ENCODE results near the gene RBBP7. TPM values are rescaled to one million over a fixed set of nuclear protein-coding genes. Genes with fewer than 3 reads are reported as not detected.

The RBBP7 gene
- total and polyA plus RNA-seq, 10 of the 15 experiments (the other 5 are each of a cell fraction or from before 2014, with no cell fraction given), result 95.3 to 277 (median 194) TPM

DNA sequence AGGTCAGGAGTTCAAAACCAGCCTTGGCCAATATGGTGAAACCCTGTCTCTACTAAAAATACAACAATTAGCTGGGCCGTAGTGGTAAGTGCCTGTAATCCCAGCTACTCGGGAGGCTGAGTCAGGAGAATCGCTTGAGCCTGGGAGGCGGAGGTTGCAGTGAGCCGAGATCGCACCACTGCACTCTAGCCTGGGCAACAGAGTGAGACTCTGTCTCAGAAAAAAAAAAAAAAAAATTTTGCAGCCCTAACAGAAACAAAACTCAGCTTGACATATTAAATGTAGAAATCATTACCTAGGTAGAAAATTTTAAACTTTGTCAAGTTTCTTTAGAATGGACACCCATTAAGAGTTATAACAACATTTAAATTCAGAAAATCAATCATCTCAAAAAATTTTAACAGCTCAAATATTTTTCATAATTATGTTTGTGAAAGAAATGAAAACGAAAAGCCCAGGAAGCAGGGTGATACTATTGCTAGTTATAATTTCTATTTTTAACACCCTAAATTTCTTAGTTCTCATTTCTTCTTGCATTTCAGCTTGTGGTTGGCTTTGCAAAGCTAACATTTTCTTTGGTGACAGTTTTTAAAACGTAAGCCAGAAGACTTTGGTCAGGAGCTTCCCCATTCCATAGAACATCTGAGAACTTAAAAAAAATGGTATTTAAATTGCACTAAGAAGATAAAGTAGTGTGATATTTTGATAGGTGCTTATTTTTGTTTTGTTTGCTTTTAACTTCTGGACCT, 33.3 kb upstream of the RBBP7 start (continued):
- TF ChIP-seq ZNF592 (IDR thresholded peaks at IDR 0.05) (no peak), IKZF2 (IDR thresholded peaks at IDR 0.05) (peak; percentile 61 to 66; a peak in 2 of 4 replicates), TBL1XR1 (IDR thresholded peaks at IDR 0.05; ENCODE audit: low read depth, low read length) (no peak), RBBP5 (conservative IDR thresholded peaks at IDR 0.05) (no peak), MEF2B (IDR thresholded peaks at IDR 0.05; ENCODE audit: partially characterized antibody, poor library complexity, severe bottlenecking) (peak; percentile 69), SMAD5 (IDR thresholded peaks at IDR 0.05; ENCODE audit: low read depth) (no peak), NFXL1 (IDR thresholded peaks at IDR 0.05; ENCODE audit: borderline replicate concordance) (no peak), SREBF2 (IDR thresholded peaks at IDR 0.05; ENCODE audit: low read length) (no peak), ZNF207 (IDR thresholded peaks at IDR 0.05; ENCODE audit: borderline replicate concordance) (no peak), SRF (IDR thresholded peaks at IDR 0.05; ENCODE audit: low read depth in 2 of 2, low read length in 2 of 2) (no peak), ATF7 (IDR thresholded peaks at IDR 0.05; ENCODE audit: low read depth) (no peak), ASH2L (IDR thresholded peaks at IDR 0.05; ENCODE audit: borderline replicate concordance, low read depth) (no peak), RAD51 (IDR thresholded peaks at IDR 0.05) (0 out of 2 replicates have a peak, but pooled peaks have one; percentile 12), NFIC (IDR thresholded peaks at IDR 0.05; ENCODE audit: low read depth, low read length) (no peak), POLR2A (IDR thresholded peaks at IDR 0.05; ENCODE audit: low read depth, low read length) (no peak), SP1 (IDR thresholded peaks at IDR 0.05; ENCODE audit: low read depth, low read length) (no peak), MTA2 (IDR thresholded peaks at IDR 0.05; ENCODE audit: low read depth) (peak; percentile 86), RB1 (IDR thresholded peaks at IDR 0.05; ENCODE audit: borderline replicate concordance) (no peak), STAT3 (IDR thresholded peaks at IDR 0.05; ENCODE audit: low read depth, low read length) (no peak)
- TF ChIP-seq, protein P1, sequence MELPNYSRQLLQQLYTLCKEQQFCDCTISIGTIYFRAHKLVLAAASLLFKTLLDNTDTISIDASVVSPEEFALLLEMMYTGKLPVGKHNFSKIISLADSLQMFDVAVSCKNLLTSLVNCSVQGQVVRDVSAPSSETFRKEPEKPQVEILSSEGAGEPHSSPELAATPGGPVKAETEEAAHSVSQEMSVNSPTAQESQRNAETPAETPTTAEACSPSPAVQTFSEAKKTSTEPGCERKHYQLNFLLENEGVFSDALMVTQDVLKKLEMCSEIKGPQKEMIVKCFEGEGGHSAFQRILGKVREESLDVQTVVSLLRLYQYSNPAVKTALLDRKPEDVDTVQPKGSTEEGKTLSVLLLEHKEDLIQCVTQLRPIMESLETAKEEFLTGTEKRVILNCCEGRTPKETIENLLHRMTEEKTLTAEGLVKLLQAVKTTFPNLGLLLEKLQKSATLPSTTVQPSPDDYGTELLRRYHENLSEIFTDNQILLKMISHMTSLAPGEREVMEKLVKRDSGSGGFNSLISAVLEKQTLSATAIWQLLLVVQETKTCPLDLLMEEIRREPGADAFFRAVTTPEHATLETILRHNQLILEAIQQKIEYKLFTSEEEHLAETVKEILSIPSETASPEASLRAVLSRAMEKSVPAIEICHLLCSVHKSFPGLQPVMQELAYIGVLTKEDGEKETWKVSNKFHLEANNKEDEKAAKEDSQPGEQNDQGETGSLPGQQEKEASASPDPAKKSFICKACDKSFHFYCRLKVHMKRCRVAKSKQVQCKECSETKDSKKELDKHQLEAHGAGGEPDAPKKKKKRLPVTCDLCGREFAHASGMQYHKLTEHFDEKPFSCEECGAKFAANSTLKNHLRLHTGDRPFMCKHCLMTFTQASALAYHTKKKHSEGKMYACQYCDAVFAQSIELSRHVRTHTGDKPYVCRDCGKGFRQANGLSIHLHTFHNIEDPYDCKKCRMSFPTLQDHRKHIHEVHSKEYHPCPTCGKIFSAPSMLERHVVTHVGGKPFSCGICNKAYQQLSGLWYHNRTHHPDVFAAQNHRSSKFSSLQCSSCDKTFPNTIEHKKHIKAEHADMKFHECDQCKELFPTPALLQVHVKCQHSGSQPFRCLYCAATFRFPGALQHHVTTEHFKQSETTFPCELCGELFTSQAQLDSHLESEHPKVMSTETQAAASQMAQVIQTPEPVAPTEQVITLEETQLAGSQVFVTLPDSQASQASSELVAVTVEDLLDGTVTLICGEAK (IDR thresholded peaks at IDR 0.05; ENCODE audit: borderline replicate concordance), result no peak
- TF ChIP-seq, protein P2, sequence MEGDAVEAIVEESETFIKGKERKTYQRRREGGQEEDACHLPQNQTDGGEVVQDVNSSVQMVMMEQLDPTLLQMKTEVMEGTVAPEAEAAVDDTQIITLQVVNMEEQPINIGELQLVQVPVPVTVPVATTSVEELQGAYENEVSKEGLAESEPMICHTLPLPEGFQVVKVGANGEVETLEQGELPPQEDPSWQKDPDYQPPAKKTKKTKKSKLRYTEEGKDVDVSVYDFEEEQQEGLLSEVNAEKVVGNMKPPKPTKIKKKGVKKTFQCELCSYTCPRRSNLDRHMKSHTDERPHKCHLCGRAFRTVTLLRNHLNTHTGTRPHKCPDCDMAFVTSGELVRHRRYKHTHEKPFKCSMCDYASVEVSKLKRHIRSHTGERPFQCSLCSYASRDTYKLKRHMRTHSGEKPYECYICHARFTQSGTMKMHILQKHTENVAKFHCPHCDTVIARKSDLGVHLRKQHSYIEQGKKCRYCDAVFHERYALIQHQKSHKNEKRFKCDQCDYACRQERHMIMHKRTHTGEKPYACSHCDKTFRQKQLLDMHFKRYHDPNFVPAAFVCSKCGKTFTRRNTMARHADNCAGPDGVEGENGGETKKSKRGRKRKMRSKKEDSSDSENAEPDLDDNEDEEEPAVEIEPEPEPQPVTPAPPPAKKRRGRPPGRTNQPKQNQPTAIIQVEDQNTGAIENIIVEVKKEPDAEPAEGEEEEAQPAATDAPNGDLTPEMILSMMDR (IDR thresholded peaks at IDR 0.05 in 2 of 3, conservative IDR thresholded peaks at IDR 0.05 in 1 of 3; ENCODE audit: control insufficient read depth in 2 of 3, extremely low read depth in 1 of 3, insufficient read depth in 1 of 3, low read depth in 3 of 3, low read length in 3 of 3), result no peak

All from GM12878 (cell line).